HG03196 (cell line): ENCODE measurements around the gene SLC12A9.
"Not testable (repeated sequence)": the region's sequence is repeated elsewhere in the genome, so short reads cannot be mapped to it uniquely, and the experiment has no call there.

Experiments used
- ATAC-seq: cut with Tn5 transposase; IDR thresholded peaks from one replicate; pipeline ENCODE4 v1.9.1; 2021; ENCODE audit not compliant: unreplicated experiment

SLC12A9 gene, protein sequence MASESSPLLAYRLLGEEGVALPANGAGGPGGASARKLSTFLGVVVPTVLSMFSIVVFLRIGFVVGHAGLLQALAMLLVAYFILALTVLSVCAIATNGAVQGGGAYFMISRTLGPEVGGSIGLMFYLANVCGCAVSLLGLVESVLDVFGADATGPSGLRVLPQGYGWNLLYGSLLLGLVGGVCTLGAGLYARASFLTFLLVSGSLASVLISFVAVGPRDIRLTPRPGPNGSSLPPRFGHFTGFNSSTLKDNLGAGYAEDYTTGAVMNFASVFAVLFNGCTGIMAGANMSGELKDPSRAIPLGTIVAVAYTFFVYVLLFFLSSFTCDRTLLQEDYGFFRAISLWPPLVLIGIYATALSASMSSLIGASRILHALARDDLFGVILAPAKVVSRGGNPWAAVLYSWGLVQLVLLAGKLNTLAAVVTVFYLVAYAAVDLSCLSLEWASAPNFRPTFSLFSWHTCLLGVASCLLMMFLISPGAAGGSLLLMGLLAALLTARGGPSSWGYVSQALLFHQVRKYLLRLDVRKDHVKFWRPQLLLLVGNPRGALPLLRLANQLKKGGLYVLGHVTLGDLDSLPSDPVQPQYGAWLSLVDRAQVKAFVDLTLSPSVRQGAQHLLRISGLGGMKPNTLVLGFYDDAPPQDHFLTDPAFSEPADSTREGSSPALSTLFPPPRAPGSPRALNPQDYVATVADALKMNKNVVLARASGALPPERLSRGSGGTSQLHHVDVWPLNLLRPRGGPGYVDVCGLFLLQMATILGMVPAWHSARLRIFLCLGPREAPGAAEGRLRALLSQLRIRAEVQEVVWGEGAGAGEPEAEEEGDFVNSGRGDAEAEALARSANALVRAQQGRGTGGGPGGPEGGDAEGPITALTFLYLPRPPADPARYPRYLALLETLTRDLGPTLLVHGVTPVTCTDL

DNA sequence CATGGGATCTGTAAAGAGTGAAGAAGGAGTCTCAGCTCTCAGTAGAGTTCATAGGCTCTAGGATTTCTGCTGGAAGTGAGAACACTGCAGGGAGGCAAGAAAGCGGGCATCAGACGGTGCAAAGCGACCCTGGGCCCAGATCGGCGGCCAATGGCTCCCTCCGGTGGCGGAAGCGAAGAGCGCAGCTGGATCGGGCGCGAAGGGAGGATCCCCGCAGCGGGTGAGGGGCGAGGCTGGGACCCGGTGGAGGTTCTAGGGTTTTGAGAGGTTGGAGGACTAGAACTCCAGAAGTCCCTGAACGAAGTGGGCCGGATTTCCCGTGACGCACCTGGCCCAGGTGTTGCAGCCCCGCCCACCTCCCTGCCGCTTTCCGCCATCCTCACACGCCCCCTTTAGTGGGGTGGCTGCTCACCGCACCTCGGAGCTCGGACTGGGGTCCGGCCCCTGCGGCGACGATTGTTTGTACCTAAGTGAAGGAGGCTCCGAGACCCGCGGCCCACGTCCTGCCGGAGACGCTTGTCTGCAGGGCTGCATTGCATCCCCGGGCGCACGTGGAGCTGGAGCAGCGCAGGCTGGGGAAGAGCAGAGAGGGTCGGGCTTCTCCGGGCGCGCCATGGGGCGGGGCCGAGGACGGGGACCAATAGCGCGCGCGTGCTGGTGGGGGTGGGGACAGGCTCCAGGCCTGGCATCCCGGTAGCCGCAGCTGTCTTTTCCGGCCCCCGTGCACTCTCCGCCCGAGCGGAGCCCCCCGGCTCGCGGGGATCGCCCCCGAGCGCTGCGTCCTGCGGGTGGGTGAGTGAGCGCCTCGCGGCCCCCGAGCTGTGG, at the start of gene SLC12A9:
TSS of gene SLC12A9 (plus strand) at position 666 of the 825 bp plus-strand sequence. CDS start 1,485 bp downstream, outside the sequence.
- peak; percentile 73 for ATAC-seq

DNA sequence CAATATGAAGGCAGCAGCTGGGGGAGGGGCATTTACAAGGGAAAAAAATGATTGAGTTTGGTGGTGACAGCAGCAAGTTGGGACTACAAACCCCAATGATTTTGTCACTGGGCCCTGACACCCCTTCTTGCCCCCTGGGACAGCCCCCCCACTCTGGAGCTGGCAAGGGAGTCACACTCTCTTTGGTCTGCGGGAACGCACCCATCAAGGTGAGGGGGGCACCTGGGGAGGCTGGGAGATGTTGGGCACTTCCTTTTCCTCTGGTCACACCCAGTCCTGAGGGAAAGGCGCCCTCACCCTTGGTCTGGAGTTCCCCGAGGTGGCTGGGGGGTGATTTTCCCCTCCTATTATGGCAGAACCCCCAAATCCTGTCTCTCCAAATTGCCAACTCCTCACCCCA, 49.6 kb upstream of the SLC12A9 start:
- no peak for ATAC-seq

DNA sequence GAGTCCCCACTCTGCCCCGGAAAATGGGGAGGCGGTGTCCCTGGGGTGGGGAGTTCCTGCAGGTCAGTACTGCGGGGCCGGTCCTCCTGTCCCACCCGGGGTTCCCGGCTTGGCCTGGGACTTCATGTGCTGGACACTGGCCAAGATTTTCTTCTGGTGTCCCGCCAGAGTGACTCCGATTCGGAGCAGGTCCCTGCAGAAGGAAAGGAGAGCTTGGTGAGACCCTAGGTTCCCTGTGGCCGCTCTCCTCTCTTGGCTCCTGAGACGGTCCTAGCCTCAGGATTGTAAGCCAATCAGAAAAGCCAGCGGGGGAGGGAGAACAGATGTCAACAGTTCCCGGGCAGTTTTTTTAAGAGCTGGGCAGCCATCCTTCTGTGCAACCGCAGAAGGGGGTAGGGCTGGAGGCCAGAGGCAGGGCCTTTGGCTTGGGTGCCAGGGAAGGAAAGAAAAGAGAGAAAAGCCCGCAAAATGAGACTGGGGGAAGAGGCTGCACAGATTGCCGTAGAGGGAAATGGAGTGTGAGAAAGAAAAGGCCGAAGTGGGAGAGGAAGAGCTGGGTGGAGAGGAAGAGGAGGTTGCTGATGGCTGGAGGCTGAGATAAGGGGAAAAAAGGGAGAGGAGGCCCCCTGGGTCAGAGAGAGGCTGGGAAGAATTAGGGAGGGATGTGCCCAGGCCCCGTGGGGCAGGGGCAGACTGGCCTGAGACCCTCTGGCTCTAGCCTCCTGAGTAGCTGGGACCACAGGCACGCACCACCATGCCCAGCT, 48.9 kb upstream of the SLC12A9 start:
- peak; percentile 92 for ATAC-seq

DNA sequence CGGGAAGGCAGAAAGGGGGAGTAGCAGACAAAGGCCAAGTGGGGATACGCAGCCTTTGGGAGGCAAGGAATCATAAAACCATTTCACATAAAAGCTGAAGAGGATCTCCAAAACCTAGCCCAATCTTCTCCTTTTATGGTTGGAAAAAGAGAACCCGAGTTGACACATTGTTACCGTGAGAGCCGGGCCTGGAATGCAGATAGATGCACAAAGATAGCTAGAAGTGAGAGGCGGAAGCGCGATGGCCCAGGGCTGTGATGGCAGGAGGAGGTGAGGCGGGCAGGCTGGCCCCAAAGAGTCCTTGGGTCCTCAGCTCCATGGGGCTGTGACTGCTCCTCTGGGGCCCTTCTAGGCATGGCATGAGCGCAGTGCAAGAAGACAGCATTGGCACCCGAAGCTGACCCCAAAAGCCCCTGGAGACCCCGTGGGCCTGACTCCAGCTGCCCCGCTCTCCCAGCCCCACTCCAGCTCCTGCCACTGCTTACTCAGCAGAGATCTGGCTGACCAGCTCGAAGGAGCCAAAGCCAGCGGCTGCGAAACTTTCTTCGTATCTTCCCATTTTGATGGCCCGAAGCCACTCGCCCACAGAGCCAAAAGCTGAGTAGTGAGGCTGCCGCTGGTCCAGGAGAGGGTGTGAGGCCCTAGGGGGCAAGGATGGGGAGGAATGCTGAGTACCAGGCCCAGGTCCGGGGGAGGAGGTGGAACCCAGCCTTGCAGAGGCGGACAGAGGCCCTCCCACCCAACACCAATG, 47.7 kb upstream of the SLC12A9 start:
- ATAC-seq, result no peak

DNA sequence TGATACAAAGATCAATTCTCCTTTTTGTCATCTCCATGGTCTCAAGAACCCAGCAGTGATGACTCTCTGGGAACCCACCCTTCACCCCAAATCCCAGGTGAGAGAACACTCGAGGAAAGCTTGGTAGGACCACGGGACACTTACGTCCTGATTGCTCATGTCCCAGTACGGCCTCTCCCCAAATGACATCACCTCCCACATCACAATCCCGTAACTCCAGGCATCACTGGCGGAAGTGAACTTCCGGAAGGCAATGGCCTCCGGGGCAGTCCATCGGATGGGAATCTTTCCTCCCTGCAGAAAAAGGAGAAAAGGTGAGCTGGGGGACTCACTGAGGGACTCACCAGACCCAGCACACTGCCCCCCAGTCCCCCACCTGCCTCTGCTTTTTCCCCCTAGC, 46.2 kb upstream of the SLC12A9 start:
- no peak for ATAC-seq

DNA sequence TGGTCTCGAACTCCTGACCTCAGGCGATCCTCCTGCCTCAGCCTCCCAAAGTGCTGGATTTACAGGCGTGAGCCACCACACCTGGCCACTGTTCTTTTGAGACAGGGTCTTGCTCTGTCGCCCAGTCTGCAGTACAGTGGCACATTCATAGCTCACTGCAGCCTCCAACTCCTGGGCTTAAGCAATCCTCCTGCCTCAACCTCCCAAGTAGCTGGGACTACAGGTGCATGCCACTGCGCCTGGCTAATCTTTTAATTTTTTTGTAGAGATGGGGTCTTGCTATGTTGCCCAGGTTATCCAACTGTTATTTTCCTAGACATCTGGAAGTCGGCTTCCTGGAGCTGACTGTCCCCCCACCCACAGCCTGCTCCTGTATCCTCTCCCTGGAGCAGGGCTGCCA, 45.6 kb upstream of the SLC12A9 start:
- not testable (repeated sequence) for ATAC-seq

DNA sequence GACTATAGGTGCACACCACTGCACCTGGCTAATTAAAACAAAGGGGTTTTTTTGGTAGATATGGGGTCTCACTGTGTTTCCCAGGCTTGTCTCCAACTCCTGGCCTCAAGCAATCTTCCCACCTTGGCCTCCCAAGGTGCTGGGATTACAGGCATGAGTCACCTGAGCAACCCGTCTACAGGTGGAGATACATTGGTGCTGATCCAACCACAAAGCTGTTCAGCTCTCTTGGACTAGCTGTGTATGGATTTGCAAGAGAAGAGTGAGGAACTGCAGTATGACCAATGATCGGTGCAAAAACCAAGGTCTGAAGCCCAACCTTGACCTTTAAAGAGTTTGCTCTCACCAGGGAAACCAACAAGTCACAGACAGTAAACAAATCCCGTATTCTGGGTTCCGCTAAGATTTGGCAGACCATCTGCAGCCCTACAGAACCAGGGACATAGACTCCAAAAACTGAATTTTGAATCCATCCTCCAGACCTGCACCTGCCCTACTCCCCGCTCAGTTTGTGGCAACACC, 44.1 kb upstream of the SLC12A9 start:
- ATAC-seq, result no peak

DNA sequence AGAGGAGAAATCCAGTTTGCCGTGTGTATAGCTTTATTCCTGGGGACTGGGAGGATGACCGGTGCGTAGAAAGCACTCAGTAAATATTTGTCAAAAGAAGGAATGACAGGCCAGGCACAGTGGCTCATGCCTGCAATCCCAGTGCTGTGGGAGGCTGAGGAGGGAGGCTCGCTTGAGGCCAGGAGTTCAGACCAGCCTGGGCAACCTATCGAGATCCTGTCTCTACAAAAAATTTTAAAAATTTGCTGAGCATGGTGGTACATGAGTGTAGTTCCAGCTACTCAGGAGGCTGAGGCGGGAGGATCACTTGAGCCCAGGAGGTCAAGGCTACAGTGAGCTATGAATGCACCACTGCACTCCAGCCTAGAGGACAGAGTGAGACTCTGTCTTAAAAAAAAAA, 41.0 kb upstream of the SLC12A9 start:
- no peak for ATAC-seq

DNA sequence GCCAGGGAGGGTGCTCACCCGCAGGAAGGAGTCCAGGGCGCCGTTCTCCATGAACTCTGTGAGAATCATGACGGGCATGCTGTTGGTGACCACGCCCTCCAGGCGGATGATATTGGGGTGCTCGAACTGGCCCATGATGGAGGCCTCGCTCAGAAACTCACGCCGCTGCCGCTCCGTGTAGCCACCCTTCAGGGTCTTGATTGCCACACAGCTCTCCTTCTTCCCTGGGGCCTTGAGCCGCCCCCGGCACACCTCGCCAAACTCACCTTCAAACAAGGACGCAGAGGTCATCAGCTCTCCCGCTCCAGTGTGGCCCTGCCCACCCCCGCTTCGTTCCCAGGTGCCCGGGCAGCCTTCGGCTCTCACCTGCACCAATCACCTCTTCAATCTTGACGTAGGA, 39.8 kb upstream of the SLC12A9 start:
- no peak for ATAC-seq

DNA sequence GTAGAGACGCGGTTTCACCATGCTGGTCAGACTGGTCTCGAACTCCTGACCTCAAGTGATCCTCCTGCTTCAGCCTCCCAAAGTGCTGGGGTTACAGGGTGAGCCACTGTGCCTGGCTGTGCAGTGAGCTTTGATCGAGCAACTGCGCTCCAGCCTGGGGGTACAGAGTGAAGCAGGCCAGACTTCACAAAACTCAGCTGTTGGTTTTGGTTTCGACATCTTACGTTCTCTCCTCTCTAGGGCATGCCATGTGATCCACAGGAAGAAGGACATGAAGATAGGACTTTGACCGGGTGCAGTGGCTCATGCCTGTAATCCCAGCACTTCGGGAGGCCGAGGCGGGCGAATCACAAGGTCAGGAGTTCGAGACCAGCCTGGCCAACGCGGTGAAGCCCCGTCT, 36.0 kb upstream of the SLC12A9 start:
- not testable (repeated sequence) for ATAC-seq

DNA sequence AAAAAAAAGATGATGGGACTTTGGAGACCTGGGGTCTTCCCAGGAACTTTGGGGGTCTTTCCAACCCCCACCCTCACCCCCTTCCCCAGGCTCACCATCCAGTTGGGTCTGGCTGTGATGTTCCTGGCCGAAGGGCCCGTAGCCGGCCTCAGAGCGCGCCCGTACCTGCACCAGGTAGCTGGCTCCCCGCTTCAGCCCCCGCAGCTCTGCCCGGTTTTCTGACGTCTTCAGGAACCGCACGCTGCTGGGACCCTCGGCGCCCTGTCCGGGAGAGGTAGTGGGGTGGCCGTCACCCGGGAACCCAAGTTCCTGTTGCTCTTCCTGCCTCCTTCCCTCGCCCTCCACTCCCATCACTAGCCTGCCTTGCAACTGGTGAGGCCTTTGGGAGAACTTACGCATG, 35.4 kb upstream of the SLC12A9 start:
- ATAC-seq, result no peak

DNA sequence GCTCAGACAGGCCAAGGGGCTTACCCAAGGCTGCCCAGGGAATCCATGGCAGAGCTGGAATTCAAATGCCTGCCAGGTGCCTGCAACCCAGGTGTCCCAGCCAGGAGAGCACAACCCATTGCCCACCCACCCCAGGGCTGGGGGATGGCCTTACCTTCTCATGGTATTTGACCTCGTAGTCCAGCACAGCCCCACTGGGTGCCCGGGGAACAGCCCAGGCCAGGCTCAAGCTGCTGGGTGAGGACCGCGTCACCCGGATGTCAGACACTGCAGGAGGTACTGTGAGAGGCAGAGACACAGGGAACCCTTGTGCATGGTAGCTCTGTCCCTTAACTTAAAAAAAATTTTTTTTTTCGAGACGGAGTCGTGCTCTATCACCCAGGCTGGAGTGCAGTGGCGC, 34.1 kb upstream of the SLC12A9 start:
- no peak for ATAC-seq

DNA sequence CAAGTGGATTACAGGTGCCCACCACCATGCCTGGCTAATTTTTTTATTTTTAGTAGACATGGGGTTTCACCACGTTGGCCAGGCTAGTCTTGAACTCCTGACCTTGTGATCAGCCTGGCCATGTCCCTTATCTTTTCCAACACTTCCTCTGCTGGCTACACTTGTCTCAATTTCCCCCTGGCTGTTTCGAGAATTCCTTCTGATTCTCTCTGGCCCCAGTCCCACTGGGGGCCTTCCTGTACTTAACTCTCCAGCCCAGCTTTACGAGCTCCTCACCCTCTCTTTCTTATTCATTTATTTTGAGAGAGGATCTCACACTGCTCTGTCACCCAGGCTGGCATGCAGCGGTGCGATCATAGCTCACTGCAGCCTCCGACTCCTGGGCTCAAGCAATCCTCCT, 33.7 kb upstream of the SLC12A9 start:
- no peak for ATAC-seq

DNA sequence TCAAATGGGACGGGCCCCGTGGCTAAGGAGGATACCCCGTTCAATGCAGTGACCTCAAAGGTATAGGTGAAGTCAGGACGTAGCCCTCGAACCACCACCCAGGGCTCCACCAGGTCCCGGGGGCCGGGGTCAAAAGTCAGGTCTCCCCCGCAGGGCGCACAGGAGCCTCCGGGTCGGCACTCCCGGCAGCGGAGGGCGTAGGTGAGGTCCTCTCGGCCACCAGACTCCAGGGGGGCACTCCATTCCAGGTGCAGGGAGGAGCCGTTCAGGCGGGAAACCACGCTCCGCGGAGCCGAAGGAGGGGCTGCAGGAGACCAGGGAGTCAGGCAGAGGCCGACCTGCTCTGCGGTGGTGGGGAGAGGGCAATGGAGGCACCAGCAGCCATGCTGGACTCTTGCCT, 32.9 kb upstream of the SLC12A9 start:
- no peak for ATAC-seq

DNA sequence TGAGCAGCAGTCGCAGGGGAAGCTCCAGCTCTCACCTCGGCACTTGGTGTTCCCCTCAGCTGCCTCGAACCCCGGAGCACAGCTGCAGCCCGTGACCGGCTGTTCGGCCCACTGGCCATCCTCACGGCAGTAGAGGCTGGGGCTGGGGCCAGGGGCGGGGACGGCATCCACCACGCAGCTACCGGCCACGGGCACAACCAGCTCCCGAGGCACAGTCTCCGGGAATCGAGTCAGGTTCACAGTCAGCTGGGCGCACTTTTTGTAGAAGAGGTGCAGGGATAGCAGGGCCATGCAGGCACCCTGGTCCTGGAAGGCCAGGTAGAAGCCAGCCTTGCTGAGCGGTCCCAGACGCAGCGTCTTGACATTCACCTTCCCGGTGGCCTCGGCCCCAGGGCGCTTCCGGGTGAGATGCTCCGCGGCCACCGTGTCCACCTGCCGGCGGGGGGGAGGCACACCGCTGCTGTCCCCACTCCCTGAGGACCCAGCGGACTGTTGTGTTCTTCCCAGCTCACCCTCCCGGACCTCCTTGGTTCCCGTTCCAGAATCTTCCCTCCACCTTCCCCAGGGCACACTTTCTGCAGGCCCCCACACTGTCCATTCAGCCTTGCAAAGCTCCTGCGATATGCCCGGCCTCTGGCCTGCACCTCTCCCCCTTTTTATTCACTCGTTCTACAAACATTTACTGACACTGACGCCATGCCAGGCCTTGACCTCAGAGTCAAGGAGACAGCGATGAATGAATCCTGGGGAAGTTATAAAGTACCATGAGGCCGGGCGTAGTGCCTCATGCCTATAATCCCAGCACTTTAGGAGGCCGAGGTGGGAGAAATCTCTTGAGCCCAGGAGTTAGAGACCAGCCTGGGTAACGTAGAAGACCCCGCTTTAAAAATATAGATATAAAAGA, 30.0 kb upstream of the SLC12A9 start:
- no peak for ATAC-seq

DNA sequence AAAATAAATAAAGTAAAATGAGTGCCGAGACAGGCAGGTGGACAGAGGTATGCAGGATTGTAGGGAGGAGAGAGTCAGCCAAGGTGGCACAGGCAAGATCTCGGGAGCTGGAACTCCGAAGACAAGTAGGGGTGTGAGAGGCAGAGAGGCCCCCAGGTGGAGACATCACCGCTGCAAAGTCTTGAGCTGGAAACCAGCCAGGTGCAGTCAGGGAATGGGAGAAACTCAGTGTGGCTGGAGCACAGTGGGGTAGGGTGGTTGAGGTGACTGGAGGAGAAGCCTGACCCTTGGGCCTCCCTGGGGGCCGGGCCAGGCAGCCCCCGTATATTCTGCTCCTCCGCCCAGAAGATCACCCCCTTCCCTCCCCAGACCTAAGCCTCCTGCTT, 29.4 kb upstream of the SLC12A9 start:
- no peak for ATAC-seq

DNA sequence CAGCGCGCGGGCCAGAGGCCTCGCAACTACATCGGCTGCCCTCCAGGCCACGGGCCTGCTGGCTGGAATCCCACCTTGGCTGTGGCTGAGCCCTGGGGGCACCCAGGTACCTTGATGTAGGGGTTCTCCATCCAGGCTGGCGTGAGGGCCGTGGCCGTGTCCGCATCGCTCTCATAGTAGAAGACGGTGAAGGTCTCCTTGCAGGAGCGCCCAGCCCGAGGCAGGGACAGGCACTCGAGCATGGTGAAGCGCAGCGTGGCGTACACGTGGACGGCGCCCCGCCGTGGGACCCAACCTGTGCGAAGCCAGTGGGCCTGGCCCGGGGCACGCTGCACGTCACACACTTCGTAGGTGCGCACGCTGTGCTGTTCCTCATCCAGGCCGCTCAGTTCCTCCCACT, 29.0 kb upstream of the SLC12A9 start:
- no peak for ATAC-seq

DNA sequence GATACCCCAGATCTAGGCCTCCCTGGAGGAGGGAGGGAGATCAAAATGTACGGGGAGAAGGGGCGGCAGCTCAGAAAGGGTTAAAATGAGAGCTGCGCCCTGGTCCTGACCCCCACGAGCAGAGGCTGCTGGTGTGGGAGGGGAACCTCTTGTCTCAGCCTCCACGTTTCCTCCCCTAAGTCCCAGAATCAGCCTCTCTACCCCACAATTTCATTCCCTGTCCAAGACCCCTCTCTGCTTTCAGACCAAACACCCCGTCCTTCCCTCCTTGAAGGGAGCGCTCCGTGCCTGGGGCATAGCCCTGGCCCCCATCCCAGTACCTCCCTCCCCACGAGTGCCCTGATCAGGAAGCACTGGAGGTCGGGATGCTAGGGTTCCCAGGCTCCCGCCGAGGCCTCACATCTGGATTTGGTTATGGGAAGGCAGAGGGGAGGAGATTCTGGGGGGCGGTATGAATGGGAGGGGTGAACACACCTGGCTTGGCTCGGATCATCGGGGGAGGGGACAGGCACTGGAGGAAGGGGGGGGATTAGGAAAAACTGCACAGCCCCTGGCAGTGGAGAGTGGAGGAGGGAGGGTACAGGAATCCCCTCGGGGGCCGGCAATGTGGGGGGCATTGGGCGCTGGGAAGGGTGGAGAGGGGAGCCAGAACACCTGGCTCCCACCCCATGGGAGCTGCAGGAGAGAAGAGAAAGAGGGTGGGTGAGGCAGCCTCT, 27.9 kb upstream of the SLC12A9 start:
- no peak for ATAC-seq
